Activated T-cell treated with anti-CD3 and anti-CD28 coated beads for 1 hour (primary cell): ENCODE data around the gene NIPA2.

Source experiments
- DNase-seq: peaks from one replicate; pipeline ENCODE4 v3.0.0-alpha.2; 2020; ENCODE audit warnings: low read depth

NIPA2 gene

GRCh38 chr15:22877607-22878006, 39.1 kb downstream of the NIPA2 start:
- DNase-seq = no peak

- DNase-seq = no peak
Measured at GRCh38 chr15:22878103-22878502, 39.6 kb downstream of the NIPA2 start.

DNA sequence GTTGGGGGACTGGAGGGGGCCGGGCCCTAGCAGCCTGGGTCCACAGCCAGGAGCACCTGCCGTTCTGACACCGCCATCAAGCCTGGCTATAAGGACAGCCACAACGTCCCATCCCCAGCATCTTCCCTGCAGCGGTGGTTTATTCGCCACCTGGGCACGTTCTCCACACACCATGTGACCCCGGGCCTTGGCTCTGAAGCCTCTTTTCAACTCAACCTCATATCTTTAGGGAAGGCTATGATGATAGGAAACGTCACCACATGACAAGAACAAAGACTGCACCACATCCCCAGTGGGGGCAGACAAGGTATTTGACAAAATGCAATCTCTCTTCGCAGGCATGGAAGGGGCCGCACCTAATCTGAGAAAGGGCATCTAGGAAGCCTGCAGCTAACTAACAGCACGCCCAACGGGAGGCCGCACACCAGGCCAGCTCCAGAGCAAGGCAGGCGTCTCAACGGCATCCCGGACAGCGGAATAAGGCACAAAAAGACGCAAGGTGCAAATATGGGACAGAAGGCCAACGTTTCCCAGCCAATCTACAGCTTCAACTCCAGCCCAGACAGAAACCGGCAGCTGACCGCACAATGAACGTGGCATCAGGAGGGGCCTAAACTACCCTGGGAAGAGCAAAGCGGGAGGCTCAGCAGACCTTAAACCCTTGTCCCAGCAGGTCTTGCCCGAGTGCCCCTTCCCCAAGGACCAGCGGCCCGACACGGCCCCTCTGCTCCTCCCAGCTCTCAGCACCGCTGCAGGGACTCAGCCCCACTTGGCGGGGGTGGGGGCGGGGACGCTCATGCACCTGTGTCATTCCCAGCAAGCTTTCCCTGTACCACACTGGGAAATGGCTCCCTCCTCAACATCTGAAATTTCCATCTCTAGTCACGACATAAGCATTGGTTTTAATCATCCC, 41.9 kb downstream of the NIPA2 start:
- DNase-seq = no peak

DNA sequence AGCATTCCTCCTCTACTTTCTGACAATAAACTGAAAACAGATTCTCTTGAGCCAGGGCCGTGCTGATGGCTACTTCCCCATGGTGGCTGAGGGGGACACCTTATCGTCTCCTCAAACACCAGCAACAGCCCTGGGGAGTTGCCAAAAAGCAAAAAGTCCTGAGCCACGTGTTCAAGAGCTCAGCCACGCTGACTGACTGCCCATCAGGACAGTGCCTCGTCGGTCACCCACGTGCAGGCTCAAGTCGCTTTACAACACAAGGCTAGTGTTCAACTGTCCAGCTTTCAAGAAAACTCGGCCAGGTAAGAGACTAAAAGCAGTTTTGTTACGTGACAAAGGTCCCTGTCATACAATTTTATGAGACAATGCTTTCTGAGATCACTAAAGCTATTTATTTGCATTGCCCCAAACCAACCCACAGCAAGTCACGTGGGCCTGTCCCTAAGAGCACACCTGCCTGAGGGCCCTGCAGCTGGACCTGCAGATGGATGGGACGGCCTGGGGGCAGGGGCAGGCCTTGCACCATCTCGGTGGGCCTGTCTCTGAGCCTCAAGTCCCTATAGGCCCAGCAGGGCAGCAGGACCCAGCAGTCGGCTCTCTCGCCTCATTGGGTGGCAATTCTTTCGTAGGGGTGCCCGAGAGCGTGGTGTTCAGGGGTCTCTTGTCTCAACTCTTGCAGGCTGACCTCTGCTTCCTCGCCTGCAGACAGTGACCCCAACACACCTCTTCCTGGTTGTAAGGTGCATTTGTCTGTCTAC, 42.7 kb downstream of the NIPA2 start:
- DNase-seq = no peak

GRCh38 chr15:22881739-22882440, 43.4 kb downstream of the NIPA2 start:
- DNase-seq = no peak

GRCh38 chr15:22883196-22883595, 44.7 kb downstream of the NIPA2 start:
- DNase-seq = no peak

DNA sequence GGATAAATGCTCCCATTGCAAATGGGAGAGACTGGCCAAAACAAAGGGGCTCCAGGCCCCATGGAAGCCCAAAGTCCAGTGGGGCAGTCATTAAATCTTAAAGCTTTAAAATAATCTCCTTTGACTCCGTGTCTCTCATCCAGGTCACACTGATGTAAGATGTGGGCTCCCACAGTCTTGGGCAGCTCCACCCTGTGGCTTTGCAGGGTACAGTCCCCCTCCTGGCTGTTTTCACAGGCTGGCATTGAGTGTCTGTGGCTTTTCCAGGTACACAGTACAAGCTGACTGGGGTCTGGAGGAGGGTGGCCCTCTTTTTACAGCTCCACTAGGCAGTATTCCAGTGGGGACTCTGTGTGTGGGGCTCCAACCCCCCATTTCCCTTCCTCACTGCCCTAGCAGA, 45.9 kb downstream of the NIPA2 start:
- no peak for DNase-seq

DNA sequence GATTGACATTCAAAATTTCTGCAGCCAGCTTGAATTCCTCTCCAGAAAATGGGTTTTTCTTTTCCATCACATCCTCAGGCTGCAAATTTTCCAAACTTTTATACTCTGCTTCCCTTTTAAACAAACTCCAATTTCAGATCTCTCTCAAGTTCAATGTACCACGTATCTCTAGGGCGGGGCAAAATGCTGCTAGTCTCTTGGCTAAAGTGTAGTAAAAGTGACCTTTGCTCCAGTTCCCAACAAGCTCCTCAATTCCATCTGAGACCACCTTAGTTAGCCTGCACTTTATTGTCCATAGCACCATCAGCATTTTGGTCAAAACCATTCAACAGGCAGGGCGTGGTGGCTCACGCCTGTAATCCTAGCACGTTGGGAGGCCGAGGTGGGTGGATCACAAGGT, 46.7 kb downstream of the NIPA2 start:
- no peak for DNase-seq

- no peak for DNase-seq
Measured at GRCh38 chr15:22887157-22887951, 48.9 kb downstream of the NIPA2 start.

- DNase-seq = no peak
Measured at GRCh38 chr15:22888120-22888859, 49.8 kb downstream of the NIPA2 start.

DNA sequence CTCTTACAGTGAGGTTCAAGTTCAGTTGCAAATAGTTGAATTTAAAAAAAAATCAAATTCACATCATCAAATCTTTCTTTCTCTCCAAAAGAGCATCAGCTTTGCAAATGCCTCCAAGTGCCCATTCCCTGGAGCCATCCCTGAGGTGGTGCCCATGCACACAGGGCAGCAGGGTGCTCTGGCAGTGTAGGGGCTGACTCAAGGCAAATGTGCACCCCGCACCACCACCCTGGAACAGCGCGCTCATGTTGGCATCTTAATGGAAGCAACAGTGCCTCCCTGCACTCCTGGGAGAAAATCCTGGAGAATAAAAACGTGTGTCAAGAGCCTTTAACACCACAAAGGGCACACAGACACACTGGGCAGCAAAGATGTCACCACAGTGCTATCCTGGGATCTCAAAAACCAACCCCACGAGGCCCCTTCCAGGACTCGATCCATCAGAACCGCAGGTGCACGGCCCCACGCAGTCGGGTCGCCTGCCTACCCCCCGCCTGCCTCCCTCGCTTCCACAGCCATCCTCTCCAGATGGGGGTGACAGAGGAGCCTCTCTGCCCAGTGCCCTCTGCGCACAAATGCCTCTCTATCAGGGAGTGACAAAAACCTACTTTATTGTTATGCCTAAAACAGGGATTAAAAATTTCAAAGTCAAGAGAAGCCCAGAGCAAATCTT, 50.8 kb downstream of the NIPA2 start:
- no peak for DNase-seq

- DNase-seq = no peak
Measured at GRCh38 chr15:22890296-22890695, 51.8 kb downstream of the NIPA2 start.

DNA sequence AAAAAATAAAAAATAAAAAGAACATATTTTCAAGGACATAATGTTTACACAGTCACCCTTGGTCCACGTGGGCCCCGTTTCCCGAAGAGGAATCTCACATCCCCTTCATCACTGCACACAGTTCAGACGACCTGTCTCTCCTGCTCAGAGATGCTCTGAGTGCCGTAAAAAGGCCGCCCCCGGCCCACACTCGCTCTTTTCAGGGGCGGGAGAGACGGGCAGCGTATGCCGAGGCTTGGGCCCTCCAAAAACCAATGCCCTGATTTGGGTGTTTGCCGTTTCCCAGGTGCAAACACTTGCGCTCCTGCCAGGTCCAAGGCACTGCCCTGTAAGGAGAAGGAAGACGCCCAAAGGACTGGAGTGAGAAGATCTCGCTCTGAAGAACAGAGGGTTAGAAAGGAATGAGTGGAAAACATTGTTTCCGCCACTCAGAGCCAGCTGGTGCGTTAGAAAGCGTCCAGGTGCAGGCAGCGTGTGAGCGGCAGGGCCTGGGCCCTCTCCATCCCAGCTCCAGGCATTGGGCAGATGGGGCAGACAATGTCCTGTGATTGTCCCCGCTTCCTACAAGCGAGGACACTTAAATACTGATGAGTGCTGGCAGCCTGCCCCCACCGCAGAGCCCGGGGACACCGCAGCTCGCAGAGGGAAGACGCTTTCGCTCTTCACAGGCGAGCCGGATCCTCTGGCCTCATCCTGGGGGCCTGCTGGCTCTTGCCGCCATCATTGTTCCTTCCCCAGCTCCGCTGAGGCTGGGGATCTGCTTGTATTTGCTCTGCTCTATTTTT, 53.2 kb downstream of the NIPA2 start:
- no peak for DNase-seq

DNA sequence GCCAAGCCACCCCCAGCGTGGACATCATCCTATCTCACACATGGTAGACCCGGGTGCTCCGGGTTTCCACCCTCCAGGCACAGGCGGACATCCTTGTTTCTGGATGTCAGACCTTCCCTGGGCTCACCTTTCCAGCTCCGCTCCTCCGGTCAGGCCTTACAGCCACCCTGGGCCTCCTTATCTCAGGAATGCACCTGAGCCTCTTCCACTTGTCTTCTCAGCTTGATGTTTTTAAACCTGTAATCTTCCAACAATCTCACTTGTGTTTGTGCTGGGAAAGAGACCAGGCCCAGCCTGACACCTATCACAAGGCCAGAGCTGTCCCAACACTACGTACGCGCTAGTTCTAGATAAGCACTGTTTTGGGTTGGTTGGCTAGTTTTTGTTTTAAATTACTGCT, 53.9 kb downstream of the NIPA2 start:
- no peak for DNase-seq

DNA sequence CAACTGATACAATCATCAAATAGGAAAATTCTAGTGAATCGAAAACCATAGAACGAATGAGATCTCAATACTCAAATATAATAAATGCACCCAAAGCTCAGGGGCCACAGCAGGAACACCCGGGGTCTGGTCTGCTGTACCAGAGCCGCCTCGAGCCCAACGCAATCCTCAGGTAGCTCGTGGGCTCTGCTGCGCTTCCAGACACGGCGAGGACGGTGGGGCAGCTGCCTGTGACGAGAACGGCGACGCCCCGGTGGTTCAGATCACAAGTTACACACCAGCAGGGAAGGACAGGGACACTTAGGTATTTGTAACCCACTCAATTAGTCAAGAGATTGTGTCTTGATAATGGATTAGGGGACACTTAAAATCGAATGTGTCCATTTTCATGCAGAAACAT, 54.6 kb downstream of the NIPA2 start:
- no peak for DNase-seq

GRCh38 chr15:22893881-22894280, 55.4 kb downstream of the NIPA2 start:
- DNase-seq = no peak

DNA sequence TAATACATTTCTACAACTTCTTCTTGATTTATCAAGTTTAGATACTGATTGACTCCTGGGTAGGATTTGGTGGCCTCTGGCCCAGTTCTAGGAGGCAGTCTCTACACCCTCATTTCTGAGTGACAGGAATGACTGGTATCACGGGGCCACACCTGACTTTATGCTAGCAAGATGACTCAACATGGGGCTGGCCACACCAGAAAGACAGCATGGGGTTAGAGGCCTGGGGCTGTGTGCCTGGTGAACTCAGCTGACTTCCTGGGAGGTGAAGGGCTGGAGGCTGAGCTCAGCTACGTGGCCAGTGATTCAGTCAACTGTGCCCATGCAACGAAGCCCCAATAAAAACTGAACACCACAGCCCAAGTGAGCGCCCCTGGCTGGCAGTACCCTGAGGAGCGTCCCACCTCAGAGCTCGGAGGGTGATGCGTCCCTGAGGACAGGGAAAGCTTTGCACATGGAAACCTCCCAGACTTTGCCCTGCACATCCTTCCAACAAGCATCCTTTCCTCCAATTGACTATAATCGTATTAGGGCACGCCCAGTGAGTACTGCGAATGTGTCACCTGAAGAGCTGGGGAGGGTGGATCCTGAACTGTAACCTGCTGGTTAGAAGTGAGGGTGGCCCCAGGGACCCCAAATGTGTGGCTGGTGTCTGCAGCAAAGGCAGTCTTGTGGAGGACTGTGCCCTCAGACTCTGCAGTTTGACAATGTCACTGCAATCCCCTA, 57.2 kb downstream of the NIPA2 start:
- no peak for DNase-seq

- DNase-seq = no peak
Measured at GRCh38 chr15:22902046-22902445, 63.6 kb downstream of the NIPA2 start.

DNA sequence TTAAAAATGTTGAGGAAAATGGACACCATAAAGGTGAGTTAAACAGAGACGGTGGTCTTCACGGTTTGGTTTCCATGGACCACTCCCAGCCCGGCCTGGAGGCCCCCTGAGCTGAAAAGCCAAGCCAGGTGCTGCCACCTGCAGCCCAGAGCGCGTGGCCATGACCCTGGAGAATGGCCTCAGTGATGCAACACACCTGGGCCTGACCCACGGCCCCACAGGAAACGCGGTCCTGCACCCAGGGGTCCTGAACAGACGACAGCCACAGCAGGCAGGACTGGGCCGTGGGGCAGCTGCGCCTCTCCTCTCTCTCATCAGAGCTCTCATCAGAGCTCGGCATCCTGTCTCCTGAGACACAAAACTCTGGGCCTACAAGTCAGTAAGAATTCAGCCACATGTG, 64.1 kb downstream of the NIPA2 start:
- no peak for DNase-seq
